Skin epidermis (tissue), 12 donors: ENCODE results near the gene AXIN1.
"Not testable (repeated sequence)": the region's sequence is repeated elsewhere in the genome, so short reads cannot be mapped to it uniquely, and the experiment has no call there.

Experiments used
- H3K27ac ChIP-seq, 21 experiments: fragments of 200-600 bp; sonication (generic) in 11 of 21; one replicate each; pipeline ENCODE4 v1.5.0; 2020; ENCODE audit warnings: mild to moderate bottlenecking in 3 of 21, inconsistent platforms in 2 of 21, moderate library complexity in 2 of 21
- H3K4me3 ChIP-seq, 7 experiments: fragments of 200-600 bp; sonication (generic) in 2 of 7; one replicate each; pipeline ENCODE4 v1.5.0; 2020; ENCODE audit warnings: inconsistent platforms in 2 of 7, mild to moderate bottlenecking in 2 of 7, moderate library complexity in 1 of 7

AXIN1 gene

GRCh38 chr16:372302-372983 is 19.9 kb upstream of the AXIN1 start:
- Histone ChIP-seq H3K27ac (no peak overlapping the region), H3K4me3 (no peak overlapping the region)

DNA sequence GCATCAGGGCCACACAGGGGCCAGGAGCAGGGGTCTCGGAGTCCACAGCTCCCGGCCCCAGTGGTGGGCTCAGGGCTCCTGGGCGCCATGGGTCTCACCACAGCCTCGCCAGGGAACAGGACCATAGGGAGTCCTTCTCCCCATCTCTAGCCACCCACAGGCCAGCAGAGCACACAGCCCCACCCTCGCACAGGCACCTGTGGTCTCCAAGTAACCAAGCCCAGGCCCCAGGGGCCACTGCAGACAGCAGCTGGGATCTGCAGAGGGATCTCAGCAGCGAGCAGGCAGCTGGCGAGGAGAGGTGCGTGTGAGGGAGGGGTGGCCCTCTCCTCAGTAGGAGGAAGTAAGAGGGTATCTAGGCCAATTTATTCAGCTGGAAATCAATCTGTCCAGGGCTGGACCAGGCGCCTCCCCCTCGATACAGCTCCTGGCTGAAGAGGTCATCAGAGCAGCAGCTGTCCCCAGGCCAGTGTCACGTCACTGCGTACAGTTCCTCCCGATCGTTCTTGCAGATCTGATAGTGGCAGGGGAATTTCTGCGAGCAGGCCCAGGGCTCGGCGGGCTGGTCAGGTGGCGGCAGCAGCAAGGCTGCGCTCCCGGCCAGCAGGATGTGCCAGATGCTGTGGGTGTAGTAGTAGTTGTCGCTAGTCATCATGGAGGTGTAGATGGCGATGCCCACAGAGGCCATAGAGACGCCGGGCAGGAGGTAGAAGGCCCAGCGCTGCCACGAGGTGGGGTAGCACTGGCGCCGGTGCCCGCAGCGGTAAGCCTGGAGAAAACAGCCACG is 19.2 kb upstream of the AXIN1 start:
- H3K27ac ChIP-seq = peak overlapping the region in 6 of 21 experiments; percentile 38 to 81 (median 69)
- no peak overlapping the region for H3K4me3 ChIP-seq

DNA sequence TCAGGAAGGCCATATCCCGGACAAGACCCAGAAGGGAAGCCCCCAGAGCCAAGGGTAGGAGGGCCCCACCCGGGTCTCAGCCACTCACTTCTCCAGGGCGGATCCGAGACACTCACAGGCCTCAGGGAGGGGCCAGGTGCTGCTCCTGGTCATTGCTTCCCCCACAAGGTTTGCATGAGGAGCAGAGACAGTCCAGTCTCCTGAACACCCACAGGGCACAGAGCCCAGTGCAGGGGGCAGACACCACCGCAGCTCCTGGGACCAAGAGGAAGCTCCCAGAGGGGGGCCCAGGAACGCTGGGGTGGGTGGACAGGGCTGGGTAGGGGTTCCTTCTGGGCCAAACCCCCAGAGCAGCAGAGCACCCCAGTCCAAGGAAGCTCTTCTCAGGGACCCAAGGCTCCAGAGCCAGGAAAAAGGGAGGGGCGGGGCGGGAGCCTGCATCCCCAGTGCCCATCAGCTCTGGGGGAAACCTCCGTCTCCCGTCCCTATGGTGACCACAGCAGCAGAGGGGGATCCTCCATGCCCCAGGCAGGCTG is 18.5 kb upstream of the AXIN1 start:
- Histone ChIP-seq H3K4me3 (peak overlapping the region in 4 of 7 experiments; percentile 47 to 60 (median 49)), H3K27ac (peak overlapping the region in 20 of 21 experiments; percentile 30 to 81 (median 66))

GRCh38 chr16:370443-370842 is 17.9 kb upstream of the AXIN1 start, which contains the start of gene MRPL28:
Gene MRPL28, minus strand, starts transcription at chr16:370538. Its CDS starts 320 bp downstream, at chr16:370218.
- H3K27ac ChIP-seq = peak within 1 kb of the TSS in 20 of 21 experiments; percentile 30 to 81 (median 66)
- H3K4me3 ChIP-seq = peak within 1 kb of the TSS; percentile 30 to 60 (median 48)

GRCh38 chr16:369866-370436 is 17.4 kb upstream of the AXIN1 start:
- Histone ChIP-seq H3K4me3 (peak overlapping the region; percentile 30 to 60 (median 48)), H3K27ac (peak overlapping the region in 18 of 21 experiments; percentile 30 to 81 (median 67))

DNA sequence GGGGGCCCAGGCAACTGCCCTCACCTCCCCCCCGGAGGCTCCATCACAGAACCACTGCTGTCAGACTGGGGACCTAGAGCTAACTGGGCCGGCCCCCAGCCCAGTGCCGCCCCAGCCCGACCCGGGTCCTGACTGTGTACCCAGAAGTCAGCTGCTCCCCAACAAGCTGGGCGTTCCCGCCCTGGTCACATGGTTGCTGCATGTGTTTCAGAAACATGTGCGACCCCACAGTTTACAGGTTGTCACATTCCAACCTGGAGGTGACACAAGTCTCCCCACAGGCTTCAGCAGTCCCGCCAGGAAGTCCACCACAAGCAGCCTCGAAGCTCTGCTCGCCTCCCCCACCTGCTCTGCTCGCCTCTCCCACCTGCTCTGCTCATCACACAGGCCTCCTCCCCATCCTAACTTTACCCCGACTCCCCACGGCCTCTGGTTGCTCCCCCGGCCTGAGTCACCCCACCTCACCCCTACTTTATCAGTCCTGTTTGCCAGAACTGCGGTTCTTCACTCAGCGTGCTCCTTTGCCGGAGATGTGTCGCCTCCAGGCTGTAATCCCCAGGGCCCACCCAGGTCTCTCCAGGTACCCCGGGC is 16.8 kb upstream of the AXIN1 start:
- Histone ChIP-seq H3K27ac (peak overlapping the region in 4 of 21 experiments; percentile 58 to 80 (median 68)), H3K4me3 (peak overlapping the region in 6 of 7 experiments; percentile 30 to 60 (median 48))

GRCh38 chr16:368388-369158 is 16.1 kb upstream of the AXIN1 start:
- Histone ChIP-seq H3K27ac (no peak overlapping the region), H3K4me3 (no peak overlapping the region)

- Histone ChIP-seq H3K27ac (no peak overlapping the region), H3K4me3 (no peak overlapping the region)
Observed at GRCh38 chr16:367333-367903, 14.9 kb upstream of the AXIN1 start.

GRCh38 chr16:366476-366875 is 14.0 kb upstream of the AXIN1 start:
- no peak overlapping the region for H3K4me3 ChIP-seq
- no peak overlapping the region for H3K27ac ChIP-seq

- H3K4me3 ChIP-seq = no peak overlapping the region
- H3K27ac ChIP-seq = no peak overlapping the region
Observed at GRCh38 chr16:364595-365491, 12.3 kb upstream of the AXIN1 start.

GRCh38 chr16:363766-364490 is 11.4 kb upstream of the AXIN1 start:
- Histone ChIP-seq H3K4me3 (no peak overlapping the region), H3K27ac (no peak overlapping the region)

- H3K27ac ChIP-seq = no peak overlapping the region
Observed at GRCh38 chr16:363110-363765, 10.7 kb upstream of the AXIN1 start.

DNA sequence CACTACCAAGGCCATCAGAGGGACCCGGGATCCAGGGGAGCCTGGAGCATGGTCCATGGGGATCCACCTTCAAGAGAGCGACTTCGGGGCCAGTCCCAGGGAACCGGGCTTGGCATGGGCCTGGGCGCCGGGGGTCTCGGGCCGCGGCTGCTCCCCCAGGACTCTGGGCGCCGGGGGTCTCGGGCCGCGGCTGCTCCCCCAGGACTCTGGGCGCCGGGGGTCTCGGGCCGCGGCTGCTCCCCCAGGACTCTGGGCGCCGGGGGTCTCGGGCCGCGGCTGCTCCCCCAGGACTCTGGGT is 10.1 kb upstream of the AXIN1 start:
- H3K27ac ChIP-seq, H3K4me3 ChIP-seq: not testable (repeated sequence)

More at GRCh38 chr16:363110-363765, 10.7 kb upstream of the AXIN1 start:
- no peak overlapping the region for H3K4me3 ChIP-seq

DNA sequence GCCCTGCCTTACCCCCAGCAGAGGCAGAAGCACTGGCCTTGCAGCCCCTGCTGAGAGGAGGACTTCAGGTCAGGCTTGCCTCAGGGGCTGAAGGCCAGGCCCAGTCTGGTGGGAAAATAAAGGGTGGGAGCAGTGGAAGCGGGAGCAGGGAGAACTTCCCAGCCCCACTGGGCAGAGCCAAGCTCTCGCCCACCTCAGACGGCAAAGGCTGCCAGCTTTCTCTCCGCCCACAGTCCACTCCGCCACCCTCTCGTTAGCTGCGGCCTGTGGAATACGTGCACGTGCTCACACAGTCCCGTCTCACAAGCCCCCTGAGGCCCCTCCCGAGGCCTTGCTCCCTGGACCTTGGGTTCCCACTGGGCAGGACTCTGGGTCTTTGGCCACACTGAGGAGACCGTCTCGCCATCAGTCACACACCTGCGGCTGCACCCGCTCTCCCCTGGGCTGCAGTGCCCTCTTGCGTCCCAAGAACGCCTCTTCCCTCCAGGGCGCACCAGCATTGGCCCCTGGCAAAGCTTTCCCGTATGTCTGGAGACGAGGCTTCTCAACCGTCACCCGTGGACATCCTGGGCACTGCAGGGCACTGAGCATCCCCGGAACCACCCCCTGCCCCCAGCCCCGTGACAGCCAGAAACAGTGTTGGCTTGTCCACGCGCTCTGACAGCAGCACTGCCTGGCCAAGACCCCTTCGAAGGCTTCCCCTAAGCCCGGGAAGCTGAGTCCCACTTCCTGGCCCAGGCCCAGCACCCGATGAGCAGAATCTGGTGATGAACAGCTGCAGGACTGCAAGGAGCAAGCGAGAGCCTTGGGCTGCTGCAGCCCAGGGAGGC is 9.6 kb upstream of the AXIN1 start:
- Histone ChIP-seq H3K27ac (no peak overlapping the region), H3K4me3 (no peak overlapping the region)

GRCh38 chr16:361341-361871 is 8.9 kb upstream of the AXIN1 start:
- H3K4me3 ChIP-seq = no peak overlapping the region
- no peak overlapping the region for H3K27ac ChIP-seq
